Adrenal gland (tissue), 5 donors: ENCODE data around the gene RAD51B.

Experiments
- CTCF ChIP-seq, 6 experiments: fragments of 450-650 bp in 4 of 6; fragments of 200-600 bp in 2 of 6; sonication (generic) in 1 of 6; IDR thresholded peaks; 1 replicate in 5 of 6; 2 replicates in 1 of 6; pipeline versions ENCODE4 v1.5.1 to v1.8.0; 2016 to 2021; ENCODE audit warnings: antibody characterized with exemption in 6 of 6, mild to moderate bottlenecking in 2 of 6, moderate library complexity in 1 of 6
- POLR2A ChIP-seq, 2 donors: fragments of 450-650 bp; IDR thresholded peaks; one replicate each; pipeline ENCODE4 v1.6.1; 2017; ENCODE audit warnings: antibody characterized with exemption in 2 of 2, mild to moderate bottlenecking in 2 of 2, moderate library complexity in 1 of 2
- donor health status: DM: no; HTN: no; CAD: no.

- no peak for TF ChIP-seq POLR2A (IDR thresholded peaks at IDR 0.05)
- TF ChIP-seq CTCF (IDR thresholded peaks at IDR 0.05) = no peak
Measured at GRCh38 chr14:68767248-68767645, 947.7 kb downstream of the RAD51B start.
